GM18511 (cell line): Measurements from ENCODE around the gene PRPH.
A peak's percentile ranks its signal among the peaks of the same experiment; 100 is the strongest.
"Not testable (repeated sequence)": the region's sequence is repeated elsewhere in the genome, so short reads cannot be mapped to it uniquely, and the experiment has no call there.

Experiments
- ATAC-seq: cut with Tn5 transposase; IDR thresholded peaks from one replicate; pipeline ENCODE4 v1.9.1; 2021; ENCODE audit warnings: mild to moderate bottlenecking, moderate library complexity; ENCODE audit not compliant: unreplicated experiment

PRPH gene

GRCh38 chr12:49332441-49332861 lies 37.5 kb downstream of the PRPH start:
- ATAC-seq = no peak

GRCh38 chr12:49332891-49333371 lies 38.0 kb downstream of the PRPH start:
- ATAC-seq = no peak

- ATAC-seq = not testable (repeated sequence)
Observed at GRCh38 chr12:49333778-49334177, 38.8 kb downstream of the PRPH start.

GRCh38 chr12:49334226-49334625 lies 39.3 kb downstream of the PRPH start:
- no peak for ATAC-seq

GRCh38 chr12:49334681-49335080 lies 39.7 kb downstream of the PRPH start:
- ATAC-seq = no peak

GRCh38 chr12:49335118-49335954 lies 40.4 kb downstream of the PRPH start:
- no peak for ATAC-seq

- no peak for ATAC-seq
Observed at GRCh38 chr12:49335955-49336644, 41.2 kb downstream of the PRPH start.

GRCh38 chr12:49336645-49337584 lies 42.0 kb downstream of the PRPH start, which contains the start of gene C1QL4:
Gene C1QL4 (minus strand): TSS chr12:49337188. CDS start chr12:49336477, 711 bp downstream.
- ATAC-seq = peak; percentile 68

- no peak for ATAC-seq
Observed at GRCh38 chr12:49338830-49339463, 44.0 kb downstream of the PRPH start.

- ATAC-seq = no peak
Observed at GRCh38 chr12:49339464-49339861, 44.5 kb downstream of the PRPH start.

- no peak for ATAC-seq
Observed at GRCh38 chr12:49340095-49340870, 45.3 kb downstream of the PRPH start.

- no peak for ATAC-seq
Observed at GRCh38 chr12:49340971-49341776, 46.2 kb downstream of the PRPH start.

GRCh38 chr12:49341777-49342065 lies 46.8 kb downstream of the PRPH start:
- no peak for ATAC-seq

GRCh38 chr12:49342066-49342913 lies 47.3 kb downstream of the PRPH start:
- ATAC-seq = peak; percentile 64

GRCh38 chr12:49342914-49343731 lies 48.2 kb downstream of the PRPH start:
- no peak for ATAC-seq

- no peak for ATAC-seq
Observed at GRCh38 chr12:49344486-49345050, 49.6 kb downstream of the PRPH start.
